Activated CD8-positive, alpha-beta T cell treated with anti-CD3 and anti-CD28 coated beads for 36 hours (primary cell): ENCODE data around the gene CUBN. TPM values are rescaled to one million over a fixed set of nuclear protein-coding genes. Genes with fewer than 3 reads are reported as not detected.

Experiments
- ATAC-seq: fragments of 200-7000 bp; cut with Tn5 transposase; one replicate; pipeline ENCODE4 v1.10.0; 2021; ENCODE audit warnings: mild to moderate bottlenecking, moderate library complexity
- CTCF ChIA-PET: fragments of 350-600 bp; sonication (Branson Sonifier 250); formaldehyde crosslinking; loops from one replicate; lab custom pipeline; 2021; ENCODE audit warnings: antibody characterized with exemption; lab: Charles Lee
- POLR2A ChIA-PET: fragments of 350-600 bp; sonication (Branson Sonifier 250); formaldehyde crosslinking; loops from one replicate; lab custom pipeline; 2021; ENCODE audit warnings: antibody characterized with exemption; lab: Charles Lee
- DNase-seq: peaks from one replicate; pipeline ENCODE4 v3.0.0-alpha.2; 2020
- H3K27ac Mint-ChIP-seq: one replicate; pipeline ENCODE4 v1.8.0; 2021; ENCODE audit warnings: mild to moderate bottlenecking, mixed read lengths
- H3K27me3 Mint-ChIP-seq: one replicate; pipeline ENCODE4 v1.8.0; 2021; ENCODE audit warnings: mixed read lengths
- H3K36me3 Mint-ChIP-seq: one replicate; pipeline ENCODE4 v1.8.0; 2021; ENCODE audit warnings: low read depth, mixed read lengths
- H3K4me1 Mint-ChIP-seq: one replicate; pipeline ENCODE4 v1.8.0; 2021; ENCODE audit warnings: low read depth, mixed read lengths
- H3K4me3 Mint-ChIP-seq: one replicate; pipeline ENCODE4 v1.8.0; 2021; ENCODE audit warnings: mild to moderate bottlenecking, moderate library complexity, mixed read lengths
- H3K9me3 Mint-ChIP-seq: one replicate; pipeline ENCODE4 v1.8.0; 2021; ENCODE audit warnings: mixed read lengths
- CTCF ChIP-seq: fragments of 200-600 bp; IDR thresholded peaks from one replicate; pipeline ENCODE4 v1.8.0; 2022; ENCODE audit warnings: antibody characterized with exemption, mild to moderate bottlenecking
- intact Hi-C: fragments of 100-400 bp; cut with micrococcal nuclease; formaldehyde crosslinking; loops from one replicate; pipeline ENCODE4 v1.10.0; 2022
- total RNA-seq, 2 experiments: library from RNA; stranded (reverse); gene quantifications; one replicate each; pipeline ENCODE4 v1.2.3, GENCODE V29; 2021

CUBN gene
- total RNA-seq, 2 experiments from 2014 or later, result 0.38 to 0.65 TPM

GRCh38 chr10:16853201-16853600, 276.4 kb downstream of the CUBN start:
- Mint-ChIP-seq H3K36me3 (no peaks in the 10 kb centered on the region), H3K4me3 (no peak overlapping the region), H3K27ac (no peak overlapping the region), H3K27me3 (no peaks in the 10 kb centered on the region), H3K4me1 (no peaks in the 10 kb centered on the region), H3K9me3 (no peaks in the 10 kb centered on the region)
- DNase-seq, result no peak
- ChIA-PET POLR2A (no interaction called here), CTCF (interaction anchor here (0.9 to 1.6 kb wide), 6 partner anchors 9 to 406 kb away, joined by 3 to 9 read pairs (median 5); no protein-coding TSS in a partner anchor)
- ATAC-seq, result no peak
- intact Hi-C loops, result no loop called here
- TF ChIP-seq CTCF, result no peak

- no peak overlapping the region for H3K4me3 Mint-ChIP-seq
- ChIA-PET POLR2A (no interaction called here), CTCF (interaction anchor here (0.9 to 1.6 kb wide), 6 partner anchors 8 to 406 kb away, joined by 3 to 9 read pairs (median 5); no protein-coding TSS in a partner anchor)
- no peak overlapping the region for H3K27ac Mint-ChIP-seq
- H3K4me1 Mint-ChIP-seq, result no peaks in the 10 kb centered on the region
- ATAC-seq (no peak), DNase-seq (no peak)
- TF ChIP-seq CTCF, result no peak
- H3K27me3 Mint-ChIP-seq, result no peaks in the 10 kb centered on the region
- no peaks in the 10 kb centered on the region for H3K36me3 Mint-ChIP-seq
- H3K9me3 Mint-ChIP-seq, result no peaks in the 10 kb centered on the region
- intact Hi-C loops, result no loop called here
Observed at GRCh38 chr10:16852624-16853023, 277.0 kb downstream of the CUBN start.

- Mint-ChIP-seq H3K4me1 (no peaks in the 10 kb centered on the region), H3K27me3 (no peaks in the 10 kb centered on the region), H3K36me3 (no peaks in the 10 kb centered on the region), H3K9me3 (no peaks in the 10 kb centered on the region), H3K4me3 (no peak overlapping the region), H3K27ac (no peak overlapping the region)
- ChIA-PET CTCF (no interaction called here), POLR2A (no interaction called here)
- intact Hi-C loops, result no loop called here
- ATAC-seq (no peak), DNase-seq (no peak)
- TF ChIP-seq CTCF, result no peak
Observed at GRCh38 chr10:16848562-16849154, 281.0 kb downstream of the CUBN start.

GRCh38 chr10:16847644-16848043, 282.0 kb downstream of the CUBN start:
- ChIA-PET POLR2A (interaction anchor here (0.6 to 0.9 kb wide), 2 partner anchors 160 to 546 kb away, joined by 3 read pairs; no protein-coding TSS in a partner anchor), CTCF (no interaction called here)
- intact Hi-C loops, result no loop called here
- H3K4me3 Mint-ChIP-seq, result no peak overlapping the region
- no peaks in the 10 kb centered on the region for H3K36me3 Mint-ChIP-seq
- no peak overlapping the region for H3K27ac Mint-ChIP-seq
- no peak for DNase-seq
- no peaks in the 10 kb centered on the region for H3K4me1 Mint-ChIP-seq
- no peak for TF ChIP-seq CTCF
- no peaks in the 10 kb centered on the region for H3K27me3 Mint-ChIP-seq
- no peak for ATAC-seq
- H3K9me3 Mint-ChIP-seq, result no peaks in the 10 kb centered on the region

- Mint-ChIP-seq H3K4me1 (no peaks in the 10 kb centered on the region), H3K4me3 (no peak overlapping the region), H3K27me3 (no peaks in the 10 kb centered on the region), H3K36me3 (no peaks in the 10 kb centered on the region), H3K27ac (no peak overlapping the region), H3K9me3 (no peaks in the 10 kb centered on the region)
- no peak for TF ChIP-seq CTCF
- no peak for ATAC-seq
- ChIA-PET POLR2A (no interaction called here), CTCF (interaction anchor here (0.8 to 2.9 kb wide), 7 partner anchors 8 to 531 kb away, joined by 3 to 12 read pairs (median 5); no protein-coding TSS in a partner anchor)
- DNase-seq, result no peak
- intact Hi-C loops, result no loop called here
Observed at GRCh38 chr10:16845248-16845647, 284.4 kb downstream of the CUBN start.
